ENCODE data around the gene GLCE.
"Not testable (repeated sequence)": the region's sequence is repeated elsewhere in the genome, so short reads cannot be mapped to it uniquely, and the experiment has no call there.

Gene GLCE

GRCh38 chr15:69297642-69298353, 137.4 kb downstream of the GLCE start:
- no peak for DNase-seq (ENCODE audit: low read depth in 2 of 2, low spot score in 1 of 2)

GRCh38 chr15:69298354-69298696, 137.9 kb downstream of the GLCE start:
- DNase-seq (ENCODE audit: low read depth in 2 of 2, low spot score in 1 of 2): no peak

- DNase-seq (ENCODE audit: low read depth in 2 of 2, low spot score in 1 of 2): no peak
Measured at GRCh38 chr15:69298697-69299441, 138.4 kb downstream of the GLCE start, which contains the start of gene PAQR5. Gene PAQR5, plus strand, starts transcription at chr15:69298912. Its CDS starts 61,169 bp downstream, at chr15:69360081.

DNA sequence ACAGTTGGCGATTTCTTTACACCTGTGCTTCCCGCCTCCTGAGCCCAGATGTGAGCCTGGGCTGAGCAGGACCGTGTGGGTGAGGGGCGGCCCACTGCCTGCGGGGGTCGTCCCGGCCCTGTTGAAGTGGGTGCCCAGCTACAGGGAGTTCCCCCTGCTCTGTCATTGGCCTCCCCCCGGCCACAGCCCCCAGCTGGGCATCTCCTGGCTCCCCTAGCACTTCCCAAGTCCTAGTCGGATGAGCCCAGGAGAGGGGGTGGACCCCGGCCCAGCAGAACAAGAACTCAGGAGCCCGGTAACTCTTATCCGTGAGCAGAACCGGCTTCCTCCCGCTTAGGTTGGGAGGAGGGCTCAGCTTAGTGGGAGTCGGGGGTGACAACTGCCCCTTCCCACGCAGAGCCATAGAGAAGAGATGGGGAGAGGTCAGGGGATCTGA, 139.0 kb downstream of the GLCE start:
- no peak for DNase-seq (ENCODE audit: low read depth in 2 of 2, low spot score in 1 of 2)

- DNase-seq (ENCODE audit: low read depth in 2 of 2, low spot score in 1 of 2): no peak
Measured at GRCh38 chr15:69299943-69300588, 139.6 kb downstream of the GLCE start.

GRCh38 chr15:69301101-69301500, 140.7 kb downstream of the GLCE start:
- DNase-seq (ENCODE audit: low read depth in 2 of 2, low spot score in 1 of 2): not testable (repeated sequence)

- not testable (repeated sequence) for DNase-seq (ENCODE audit: low read depth in 2 of 2, low spot score in 1 of 2)
Measured at GRCh38 chr15:69302087-69302486, 141.7 kb downstream of the GLCE start.

DNA sequence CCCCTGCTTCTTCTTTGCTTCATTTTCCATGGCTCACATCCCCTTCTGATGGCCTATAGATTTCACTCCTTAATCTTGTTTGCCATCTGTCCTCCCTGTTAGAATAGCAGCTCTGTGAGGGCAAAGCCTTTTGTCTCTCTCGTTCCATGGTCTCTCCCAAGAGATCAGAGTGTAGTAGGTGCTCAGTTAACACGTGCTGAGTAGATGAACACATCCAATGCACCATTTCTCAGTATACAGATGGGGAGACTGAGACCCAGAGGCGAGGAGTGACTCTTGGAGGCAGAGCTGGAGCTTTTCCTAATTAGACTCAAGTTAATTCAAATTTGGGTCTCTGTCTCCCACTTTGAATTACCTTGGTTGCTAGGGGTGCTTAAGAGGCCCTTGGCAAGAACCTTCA, 142.5 kb downstream of the GLCE start:
- DNase-seq (ENCODE audit: low read depth in 2 of 2, low spot score in 1 of 2): no peak

GRCh38 chr15:69303337-69304181, 143.1 kb downstream of the GLCE start:
- no peak for DNase-seq (ENCODE audit: low read depth in 2 of 2, low spot score in 1 of 2)

GRCh38 chr15:69304182-69304545, 143.7 kb downstream of the GLCE start:
- no peak for DNase-seq (ENCODE audit: low read depth in 2 of 2, low spot score in 1 of 2)

DNA sequence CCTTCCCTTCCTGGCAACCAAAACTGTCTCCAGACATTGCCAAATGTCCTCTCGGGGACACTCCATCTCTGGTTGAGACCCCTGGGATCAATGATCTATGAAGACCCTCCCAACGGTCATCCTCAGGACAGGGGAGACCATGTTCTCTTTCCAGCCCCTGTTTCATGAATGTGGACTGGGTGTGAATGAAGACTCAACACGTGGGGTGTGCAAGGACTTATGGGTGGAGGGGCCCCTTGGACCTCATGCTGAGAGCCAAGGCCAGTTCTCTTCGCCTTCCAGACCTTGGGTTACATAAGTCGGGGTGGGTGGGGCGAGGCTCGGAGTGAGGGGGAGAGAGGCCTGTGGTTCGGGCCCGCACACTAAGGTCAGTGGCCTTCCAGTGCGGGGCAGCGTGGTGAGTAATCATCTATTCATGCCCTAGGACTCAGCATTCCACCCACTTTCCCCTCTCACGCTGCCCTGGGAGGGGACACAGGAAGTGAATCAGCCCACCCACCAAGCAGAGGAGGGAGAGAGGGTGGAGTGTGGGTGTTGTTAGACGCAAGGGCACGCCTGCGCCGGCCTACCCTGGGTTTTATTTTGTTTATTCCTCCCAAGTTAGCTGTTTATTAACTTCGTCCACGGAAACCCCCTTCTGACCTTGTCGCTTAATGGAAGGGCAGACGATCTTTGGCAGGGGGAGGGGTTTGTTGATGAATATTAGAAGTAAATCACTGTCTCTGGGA, 144.9 kb downstream of the GLCE start:
- no peak for DNase-seq (ENCODE audit: low read depth in 2 of 2, low spot score in 1 of 2)

DNA sequence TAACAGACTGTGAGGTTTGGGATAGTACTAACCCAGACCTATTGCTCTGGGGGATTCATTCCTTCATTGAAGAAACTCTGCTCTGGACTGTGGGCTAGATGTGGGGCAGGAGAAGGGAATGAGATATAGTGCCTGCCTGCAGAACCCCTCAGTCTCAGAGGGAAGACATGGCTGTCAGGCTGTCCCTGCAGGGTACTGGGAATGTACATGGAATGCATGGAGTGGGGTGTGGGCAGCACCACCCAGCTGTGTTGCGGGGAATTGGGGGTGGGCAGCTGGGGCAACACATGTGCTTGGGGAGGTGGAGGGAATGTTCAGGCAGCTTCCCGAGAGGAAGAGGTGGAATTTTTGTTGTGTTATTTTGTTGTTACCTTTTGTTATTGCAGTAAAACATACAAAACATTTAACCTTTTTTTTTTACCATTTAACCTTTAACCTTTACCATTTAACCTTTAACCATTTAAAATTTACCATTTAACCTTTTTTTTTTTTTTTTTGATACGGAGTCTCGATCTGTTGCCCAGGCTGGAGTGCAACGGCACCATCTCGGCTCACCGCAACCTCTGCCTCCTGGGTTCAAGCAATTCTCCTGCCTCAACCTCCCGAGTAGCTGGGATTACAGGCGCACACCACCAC, 145.6 kb downstream of the GLCE start:
- no peak for DNase-seq (ENCODE audit: low read depth in 2 of 2, low spot score in 1 of 2)

- DNase-seq (ENCODE audit: low read depth in 2 of 2, low spot score in 1 of 2): no peak
Measured at GRCh38 chr15:69307939-69308338, 147.5 kb downstream of the GLCE start.

DNA sequence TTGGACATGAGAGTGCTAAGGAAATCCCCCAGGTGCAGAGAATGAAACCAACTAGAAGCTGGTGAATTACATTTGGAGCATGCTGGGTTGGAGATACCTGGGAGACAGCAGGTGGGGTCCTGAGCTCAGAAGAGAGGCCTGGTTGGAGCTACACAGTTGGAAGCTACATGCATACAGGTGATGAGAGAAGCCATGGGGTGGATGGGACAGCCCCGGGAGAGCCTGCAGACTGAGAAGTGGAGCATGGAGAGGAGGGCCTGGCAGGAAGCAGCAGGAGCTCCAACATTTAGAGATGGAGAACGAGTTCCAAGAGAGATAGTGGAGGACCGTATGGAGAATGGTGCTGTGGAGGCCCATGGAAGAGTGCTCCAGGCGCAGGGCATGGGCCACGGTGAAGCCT, 148.5 kb downstream of the GLCE start:
- DNase-seq (ENCODE audit: low read depth in 2 of 2, low spot score in 1 of 2): no peak

DNA sequence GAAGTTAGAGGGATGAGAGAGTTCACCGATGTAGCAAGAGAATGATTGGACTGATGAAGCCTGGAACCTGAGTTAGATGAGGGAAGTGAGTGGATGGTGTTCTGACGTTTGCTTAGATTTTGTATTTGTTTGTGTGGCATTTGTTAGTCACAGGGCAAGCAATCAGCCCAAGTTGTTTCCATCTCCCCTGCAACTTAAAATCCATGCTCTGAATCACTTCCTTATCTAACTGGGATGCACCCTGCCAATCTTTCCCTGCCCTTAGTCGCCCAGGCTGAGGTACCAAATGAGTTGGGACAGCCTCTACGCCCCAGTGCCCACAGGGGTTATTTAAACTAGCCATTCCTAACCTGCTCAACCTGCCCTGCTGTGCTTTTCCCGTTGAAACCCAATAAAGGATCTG, 150.9 kb downstream of the GLCE start:
- DNase-seq (ENCODE audit: low read depth in 2 of 2, low spot score in 1 of 2): no peak

DNA sequence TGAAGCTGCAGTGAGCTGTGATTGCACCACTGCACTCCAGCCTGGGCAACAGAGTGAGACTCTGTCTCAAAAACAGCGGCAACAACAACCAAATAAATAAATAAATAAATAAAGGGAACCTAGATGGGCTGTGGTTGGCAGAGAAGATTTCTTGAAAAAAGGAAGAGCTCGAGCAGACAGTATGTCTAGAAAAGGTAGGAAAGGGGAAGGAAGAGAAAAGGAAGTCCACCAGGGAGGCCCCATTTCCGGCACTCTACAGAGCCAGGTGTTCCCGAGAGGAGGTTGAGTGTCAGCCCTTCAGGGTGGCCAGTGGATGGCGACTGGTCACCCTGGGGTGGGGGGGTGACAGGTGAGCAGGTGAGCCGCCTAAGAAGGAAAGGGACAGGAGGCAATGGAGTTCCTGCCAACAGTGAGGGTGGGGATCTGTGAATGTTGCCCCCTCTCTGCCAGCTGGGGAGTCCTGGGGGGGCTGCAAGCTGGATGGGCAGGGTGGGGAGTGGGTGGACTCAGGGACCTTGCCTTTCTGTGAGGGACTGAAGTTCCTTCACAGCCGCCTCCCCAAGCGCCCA, 153.1 kb downstream of the GLCE start:
- DNase-seq (ENCODE audit: low read depth in 2 of 2, low spot score in 1 of 2): no peak

DNA sequence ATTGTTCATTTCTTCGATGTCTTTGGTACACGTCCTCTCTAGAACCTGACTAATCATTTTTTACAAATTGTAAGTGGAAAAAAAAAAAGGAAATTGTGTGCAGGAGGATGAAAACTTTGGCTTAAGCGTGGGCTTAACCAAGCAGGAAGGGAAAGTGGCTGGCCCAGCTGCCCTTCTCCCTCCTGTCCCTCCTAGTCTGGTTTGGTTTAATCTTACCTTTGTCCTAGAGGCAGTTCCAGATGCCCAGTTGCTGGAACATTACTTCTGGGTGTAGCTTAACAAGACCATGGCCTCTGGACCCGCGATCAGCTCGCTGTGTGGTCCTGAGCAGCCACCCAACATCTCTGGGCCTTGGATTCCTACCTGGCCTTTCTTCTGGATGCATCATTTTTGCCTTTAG, 153.7 kb downstream of the GLCE start:
- no peak for DNase-seq (ENCODE audit: low read depth in 2 of 2, low spot score in 1 of 2)

DNA sequence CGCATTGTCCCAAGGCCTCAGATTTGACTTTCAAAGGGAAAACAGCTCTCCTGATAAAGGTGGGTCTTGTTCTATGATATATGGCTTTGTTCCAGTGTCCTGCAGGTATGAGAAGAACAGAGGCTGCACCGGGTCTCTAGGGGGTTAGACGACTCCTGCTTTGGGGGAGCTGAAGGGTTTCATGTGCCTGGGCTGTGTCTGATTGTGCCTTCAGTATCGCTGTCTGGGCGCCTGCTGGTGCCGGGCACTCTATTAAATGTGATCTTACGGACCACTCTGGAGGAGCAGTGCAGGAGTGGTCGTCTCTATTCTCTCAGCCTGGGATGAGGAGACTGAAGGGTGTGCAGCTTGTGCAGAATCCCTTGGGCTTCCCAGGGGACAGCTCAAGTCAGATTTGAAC, 154.3 kb downstream of the GLCE start:
- no peak for DNase-seq (ENCODE audit: low read depth in 2 of 2, low spot score in 1 of 2)

DNA sequence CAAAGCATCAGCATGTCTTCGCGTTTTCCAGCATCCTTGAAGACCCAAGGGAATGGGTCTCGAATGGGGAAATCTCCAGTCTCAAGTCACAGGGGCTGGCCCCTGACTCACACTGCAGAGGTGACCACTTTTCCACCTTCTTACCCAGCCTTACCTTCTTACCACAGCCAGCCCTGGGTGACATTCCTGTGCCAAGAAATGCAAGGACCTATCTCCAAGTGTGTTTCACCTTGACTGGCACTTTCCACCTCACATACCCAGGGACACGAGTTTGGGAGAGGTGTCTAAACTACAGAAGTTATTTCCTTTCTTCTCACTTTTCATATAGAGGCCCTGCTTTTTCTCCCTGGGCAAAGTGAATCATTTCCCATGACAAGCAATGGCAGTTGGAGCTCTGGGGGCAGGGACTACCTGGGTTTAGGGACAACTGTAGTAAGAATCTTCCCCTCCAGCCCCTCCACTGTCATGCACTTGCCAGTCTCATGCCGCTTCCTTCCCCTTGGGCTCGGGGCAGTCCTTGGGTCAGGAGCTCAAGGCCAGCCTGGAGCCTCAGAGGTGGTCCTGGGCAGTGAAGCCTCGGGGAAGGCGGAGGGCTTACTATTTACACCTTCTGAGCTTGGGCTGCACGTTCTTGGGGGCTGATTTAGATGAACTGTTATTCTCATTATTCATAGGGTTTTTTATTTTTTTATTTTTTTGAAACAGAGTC, 155.1 kb downstream of the GLCE start:
- no peak for DNase-seq (ENCODE audit: low read depth in 2 of 2, low spot score in 1 of 2)
